SK-N-SH treated with all-trans-retinoic acid at 6 μM for 48 hours (cell line): ENCODE measurements around the gene RBAK.

Experiments used
- CSDC2 ChIP-seq: fragments of 250-450 bp; sonication (Bioruptor Pico); IDR thresholded peaks from 2 replicates; pipeline ENCODE4 v1.5.0; 2020; ENCODE audit warnings: mild to moderate bottlenecking, moderate library complexity
- GLIS3 ChIP-seq: fragments of 250-450 bp; sonication (Bioruptor Pico); IDR thresholded peaks from 2 replicates; pipeline ENCODE4 v1.5.0; 2020; ENCODE audit warnings: mild to moderate bottlenecking, moderate library complexity
- ISL1 ChIP-seq: fragments of 250-450 bp; sonication (Bioruptor Pico); IDR thresholded peaks from 2 replicates; pipeline ENCODE4 v2.1.2; 2022; ENCODE audit warnings: mild to moderate bottlenecking, moderate library complexity
- ZFP30 ChIP-seq: fragments of 450-650 bp; formaldehyde crosslinking; IDR thresholded peaks from 2 replicates; pipeline ENCODE4 v1.5.0; 2022; ENCODE audit warnings: mild to moderate bottlenecking, moderate library complexity
- ZNF565 ChIP-seq: fragments of 450-650 bp; formaldehyde crosslinking; conservative IDR thresholded peaks from 2 replicates; pipeline ENCODE4 v1.5.0; 2020; ENCODE audit warnings: low read depth, mild to moderate bottlenecking, moderate library complexity
- TF ChIP-seq, protein P1 (sequence below): fragments of 250-450 bp; sonication (Bioruptor Pico); IDR thresholded peaks from 2 replicates; pipeline ENCODE4 v1.5.0; 2020; ENCODE audit warnings: mild to moderate bottlenecking, moderate library complexity
- TF ChIP-seq, protein P2 (sequence below): fragments of 250-450 bp; sonication (Bioruptor Pico); IDR thresholded peaks from 2 replicates; pipeline ENCODE4 v1.8.0; 2020; ENCODE audit warnings: mild to moderate bottlenecking, moderate library complexity, borderline replicate concordance

DNA sequence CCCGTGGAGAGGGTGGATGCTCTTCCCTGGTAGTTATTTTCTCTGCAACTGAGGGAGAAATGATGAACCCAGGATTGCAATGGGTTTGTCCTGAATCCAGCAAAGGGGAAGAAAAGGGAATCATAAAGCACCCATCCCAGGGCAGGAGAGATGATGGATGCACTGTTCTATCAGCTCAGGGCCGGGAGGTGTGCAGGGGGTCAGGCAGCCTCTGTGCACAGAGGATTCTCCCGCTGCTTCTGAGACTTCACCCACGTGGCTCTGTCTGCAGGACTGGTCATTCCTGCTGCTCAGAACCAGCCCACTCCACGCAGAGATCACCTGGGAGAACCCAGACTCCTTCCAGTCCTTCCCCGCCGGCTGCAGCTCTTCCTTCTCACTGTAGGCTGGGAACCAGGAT lies 70.7 kb downstream of the RBAK start:
- TF ChIP-seq CSDC2 (CRISPR knock-in tag) (no peak), ZFP30 (CRISPR knock-in tag) (no peak), ISL1 (CRISPR knock-in tag) (no peak), GLIS3 (no peak), ZNF565 (no peak)
- TF ChIP-seq, protein P1, sequence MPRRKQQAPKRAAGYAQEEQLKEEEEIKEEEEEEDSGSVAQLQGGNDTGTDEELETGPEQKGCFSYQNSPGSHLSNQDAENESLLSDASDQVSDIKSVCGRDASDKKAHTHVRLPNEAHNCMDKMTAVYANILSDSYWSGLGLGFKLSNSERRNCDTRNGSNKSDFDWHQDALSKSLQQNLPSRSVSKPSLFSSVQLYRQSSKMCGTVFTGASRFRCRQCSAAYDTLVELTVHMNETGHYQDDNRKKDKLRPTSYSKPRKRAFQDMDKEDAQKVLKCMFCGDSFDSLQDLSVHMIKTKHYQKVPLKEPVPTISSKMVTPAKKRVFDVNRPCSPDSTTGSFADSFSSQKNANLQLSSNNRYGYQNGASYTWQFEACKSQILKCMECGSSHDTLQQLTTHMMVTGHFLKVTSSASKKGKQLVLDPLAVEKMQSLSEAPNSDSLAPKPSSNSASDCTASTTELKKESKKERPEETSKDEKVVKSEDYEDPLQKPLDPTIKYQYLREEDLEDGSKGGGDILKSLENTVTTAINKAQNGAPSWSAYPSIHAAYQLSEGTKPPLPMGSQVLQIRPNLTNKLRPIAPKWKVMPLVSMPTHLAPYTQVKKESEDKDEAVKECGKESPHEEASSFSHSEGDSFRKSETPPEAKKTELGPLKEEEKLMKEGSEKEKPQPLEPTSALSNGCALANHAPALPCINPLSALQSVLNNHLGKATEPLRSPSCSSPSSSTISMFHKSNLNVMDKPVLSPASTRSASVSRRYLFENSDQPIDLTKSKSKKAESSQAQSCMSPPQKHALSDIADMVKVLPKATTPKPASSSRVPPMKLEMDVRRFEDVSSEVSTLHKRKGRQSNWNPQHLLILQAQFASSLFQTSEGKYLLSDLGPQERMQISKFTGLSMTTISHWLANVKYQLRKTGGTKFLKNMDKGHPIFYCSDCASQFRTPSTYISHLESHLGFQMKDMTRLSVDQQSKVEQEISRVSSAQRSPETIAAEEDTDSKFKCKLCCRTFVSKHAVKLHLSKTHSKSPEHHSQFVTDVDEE (CRISPR knock-in tag): no peak
- TF ChIP-seq, protein P2, sequence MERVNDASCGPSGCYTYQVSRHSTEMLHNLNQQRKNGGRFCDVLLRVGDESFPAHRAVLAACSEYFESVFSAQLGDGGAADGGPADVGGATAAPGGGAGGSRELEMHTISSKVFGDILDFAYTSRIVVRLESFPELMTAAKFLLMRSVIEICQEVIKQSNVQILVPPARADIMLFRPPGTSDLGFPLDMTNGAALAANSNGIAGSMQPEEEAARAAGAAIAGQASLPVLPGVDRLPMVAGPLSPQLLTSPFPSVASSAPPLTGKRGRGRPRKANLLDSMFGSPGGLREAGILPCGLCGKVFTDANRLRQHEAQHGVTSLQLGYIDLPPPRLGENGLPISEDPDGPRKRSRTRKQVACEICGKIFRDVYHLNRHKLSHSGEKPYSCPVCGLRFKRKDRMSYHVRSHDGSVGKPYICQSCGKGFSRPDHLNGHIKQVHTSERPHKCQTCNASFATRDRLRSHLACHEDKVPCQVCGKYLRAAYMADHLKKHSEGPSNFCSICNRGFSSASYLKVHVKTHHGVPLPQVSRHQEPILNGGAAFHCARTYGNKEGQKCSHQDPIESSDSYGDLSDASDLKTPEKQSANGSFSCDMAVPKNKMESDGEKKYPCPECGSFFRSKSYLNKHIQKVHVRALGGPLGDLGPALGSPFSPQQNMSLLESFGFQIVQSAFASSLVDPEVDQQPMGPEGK (CRISPR knock-in tag): no peak
